Mucosa of descending colon (tissue), 3 donors: ENCODE results near the gene MON2. TPM values are rescaled to one million over a fixed set of nuclear protein-coding genes. Genes with fewer than 3 reads are reported as not detected.

Experiments used
- ATAC-seq: fragments of 200-7000 bp; cut with Tn5 transposase; one replicate; pipeline ENCODE4 v1.9.1; 2020; ENCODE audit warnings: mild to moderate bottlenecking, moderate library complexity
- DNase-seq, 3 donors: peaks; one replicate each; pipeline ENCODE4 v3.0.0-alpha.2; 2020
- H3K36me3 ChIP-seq: fragments of 200-600 bp; one replicate; pipeline ENCODE4 v1.8.0; 2021; ENCODE audit warnings: low read depth, mild to moderate bottlenecking
- H3K4me1 ChIP-seq: fragments of 200-600 bp; one replicate; pipeline ENCODE4 v1.8.0; 2021; ENCODE audit warnings: low read depth, mild to moderate bottlenecking
- H3K4me3 ChIP-seq: fragments of 200-600 bp; one replicate; pipeline ENCODE4 v1.8.0; 2021; ENCODE audit warnings: mild to moderate bottlenecking
- H3K9me3 ChIP-seq: fragments of 200-600 bp; one replicate; pipeline ENCODE4 v1.8.0; 2021; ENCODE audit warnings: mild to moderate bottlenecking
- CTCF ChIP-seq: fragments of 200-600 bp; IDR thresholded peaks from one replicate; pipeline ENCODE4 v1.8.0; 2022; ENCODE audit warnings: antibody characterized with exemption, mild to moderate bottlenecking
- intact Hi-C, 2 donors: fragments of 100-400 bp; cut with DNase I in 1 of 2; cut with micrococcal nuclease in 1 of 2; formaldehyde crosslinking; loops; one replicate each; pipeline versions ENCODE4 v1.11.0 to v1.11.1; 2022; cut with DNase I, micrococcal nuclease
- total RNA-seq, 3 donors: library from RNA; stranded (reverse); fragmentation: NEBNext Ultra II Directional in 2 of 3; extraction: Animal tissue kit (Norgen Biotek cat#: 25700) in 2 of 3; gene quantifications; one replicate each; pipeline versions ENCODE4 v1.2.1 to v1.2.4, GENCODE V29; 2021 to 2023
- donor health status: DM: no; HTN: no; CAD: no; lungs with moderate emphysema.
- donor health status: DM: no; HTN: no; CAD: no.
- donor health status: DM: no; HTN: yes; CAD: no.

Gene MON2
- total RNA-seq, 3 donors from 2014 or later = 54.3 to 77.8 (median 55.4) TPM

- DNase-seq (no peak), ATAC-seq (no peak)
- H3K9me3 ChIP-seq = no peaks in the 10 kb centered on the region
- no peak for TF ChIP-seq CTCF
- no peak overlapping the region for H3K4me3 ChIP-seq
- no peaks in the 10 kb centered on the region for H3K4me1 ChIP-seq
- no peaks in the 10 kb centered on the region for H3K36me3 ChIP-seq
- intact Hi-C loops = loop anchor here (5.0 to 10.0 kb wide), 2 partner anchors 210 to 213 kb away; no protein-coding TSS in a partner anchor
These were observed 118.0 kb downstream of the MON2 start for GRCh38 chr12:62584619-62585018.

- intact Hi-C loops = loop anchor here in 1 of 2 donors (10.0 kb wide), 1 partner anchor 208 kb away; no protein-coding TSS in a partner anchor
- Histone ChIP-seq H3K9me3 (no peaks in the 10 kb centered on the region), H3K4me3 (no peak overlapping the region), H3K36me3 (no peaks in the 10 kb centered on the region), H3K4me1 (no peaks in the 10 kb centered on the region)
- no peak for DNase-seq
- TF ChIP-seq CTCF = no peak
- ATAC-seq = no peak
These were observed 120.2 kb downstream of the MON2 start for GRCh38 chr12:62586850-62587249.

- ATAC-seq = no peak
- Histone ChIP-seq H3K9me3 (no peaks in the 10 kb centered on the region), H3K4me1 (no peaks in the 10 kb centered on the region), H3K36me3 (no peaks in the 10 kb centered on the region), H3K4me3 (no peak overlapping the region)
- no peak for DNase-seq
- intact Hi-C loops = loop anchor here in 1 of 2 donors (10.0 kb wide), 1 partner anchor 206 kb away; no protein-coding TSS in a partner anchor
- no peak for TF ChIP-seq CTCF
These were observed 122.3 kb downstream of the MON2 start for GRCh38 chr12:62588916-62589315.

- ATAC-seq = no peak
- no peaks in the 10 kb centered on the region for H3K9me3 ChIP-seq
These were observed 130.6 kb downstream of the MON2 start for GRCh38 chr12:62597253-62597652.

GRCh38 chr12:62598846-62599245, 132.2 kb downstream of the MON2 start:
- ATAC-seq = no peak
- Histone ChIP-seq H3K36me3 (no peaks in the 10 kb centered on the region), H3K9me3 (no peaks in the 10 kb centered on the region), H3K4me3 (no peak overlapping the region), H3K4me1 (peaks cover 5% of the 10 kb centered on the region)
- DNase-seq = no peak
- intact Hi-C loops = loop anchor here in 1 of 2 donors (5.0 kb wide), 1 partner anchor 198 kb away; no protein-coding TSS in a partner anchor
- TF ChIP-seq CTCF = no peak

More at GRCh38 chr12:62597253-62597652, 130.6 kb downstream of the MON2 start:
- Histone ChIP-seq H3K4me1 (peaks cover 5% of the 10 kb centered on the region), H3K4me3 (no peak overlapping the region), H3K36me3 (no peaks in the 10 kb centered on the region)
- no peak for TF ChIP-seq CTCF
- intact Hi-C loops = loop anchor here in 1 of 2 donors (5.0 kb wide), 1 partner anchor 200 kb away; no protein-coding TSS in a partner anchor
- no peak for DNase-seq
